CD14-positive monocyte (primary cell): Measurements from ENCODE around the gene KRT86. TPM values are rescaled to one million over a fixed set of nuclear protein-coding genes. Genes with fewer than 3 reads are reported as not detected.

Experiments used
- DNase-seq, 3 donors: peaks; one replicate each; pipeline ENCODE4 v3.0.0-alpha.2; 2011 to 2022
- H2AFZ ChIP-seq: 2 replicates; pipeline ENCODE4 v1.6.0; 2012; ENCODE audit warnings: mild to moderate bottlenecking, low read depth, low read length, inconsistent platforms; ENCODE audit not compliant: insufficient read depth, poor library complexity, severe bottlenecking
- H3K27ac ChIP-seq, 2 donors: 1 replicate in 1 of 2; 2 replicates in 1 of 2; pipeline ENCODE4 v1.5.1; 2012 to 2013; ENCODE audit warnings: low read length in 2 of 2, control low read depth in 1 of 2, inconsistent platforms in 1 of 2, low read depth in 1 of 2, mild to moderate bottlenecking in 1 of 2
- H3K27me3 ChIP-seq, 2 donors: one replicate each; pipeline versions ENCODE4 v1.6.0 to v1.6.1; 2011 to 2013; ENCODE audit warnings: low read length in 2 of 2; ENCODE audit not compliant: control insufficient read depth in 2 of 2, insufficient read depth in 2 of 2
- H3K36me3 ChIP-seq, 2 donors: replicated peaks in 1 of 2; 1 replicate in 1 of 2; 2 replicates in 1 of 2; pipeline versions ENCODE4 v1.5.1 to v1.6.1; 2012 to 2013; ENCODE audit warnings: low read length in 2 of 2, control low read depth in 1 of 2, inconsistent platforms in 1 of 2, mild to moderate bottlenecking in 1 of 2; ENCODE audit not compliant: insufficient read depth in 2 of 2, control insufficient read depth in 1 of 2
- H3K4me1 ChIP-seq, 2 donors: 1 replicate in 1 of 2; 2 replicates in 1 of 2; pipeline versions ENCODE4 v1.5.1 to v1.6.1; 2012 to 2013; ENCODE audit warnings: low read length in 2 of 2, control low read depth in 1 of 2, inconsistent platforms in 1 of 2, mild to moderate bottlenecking in 1 of 2, moderate library complexity in 1 of 2; ENCODE audit not compliant: insufficient read depth in 2 of 2, control insufficient read depth in 1 of 2
- H3K4me2 ChIP-seq: replicated peaks from 2 replicates; pipeline ENCODE3; 2012; ENCODE audit warnings: low read length, moderate library complexity, mild to moderate bottlenecking; ENCODE audit not compliant: poor library complexity, severe bottlenecking; ENCODE audit errors: extremely low read depth
- H3K4me3 ChIP-seq, 3 experiments: fragments of 200-600 bp in 1 of 3; sonication (generic) in 1 of 3; replicated peaks in 1 of 3; 1 replicate in 2 of 3; 2 replicates in 1 of 3; pipeline ENCODE4 v1.5.1; 2011 to 2013; ENCODE audit warnings: low read length in 3 of 3, mild to moderate bottlenecking in 3 of 3, control low read depth in 2 of 3, low read depth in 2 of 3, inconsistent platforms in 1 of 3, moderate library complexity in 1 of 3
- H3K79me2 ChIP-seq: 2 replicates; pipeline ENCODE4 v1.6.0; 2012; ENCODE audit warnings: mild to moderate bottlenecking, control low read depth, inconsistent platforms, low read length, moderate library complexity; ENCODE audit not compliant: insufficient read depth
- H3K9ac ChIP-seq: 2 replicates; pipeline ENCODE4 v1.6.0; 2017; ENCODE audit warnings: low read length, mild to moderate bottlenecking; ENCODE audit not compliant: insufficient read depth, poor library complexity, severe bottlenecking
- H3K9me3 ChIP-seq, 2 donors: replicated peaks in 1 of 2; 1 replicate in 1 of 2; 2 replicates in 1 of 2; pipeline versions ENCODE4 v1.5.1 to v1.6.1; 2012 to 2013; ENCODE audit warnings: low read length in 2 of 2, control low read depth in 1 of 2; ENCODE audit not compliant: control insufficient read depth in 1 of 2, insufficient read depth in 1 of 2
- H4K20me1 ChIP-seq: 2 replicates; pipeline ENCODE4 v1.6.0; 2012; ENCODE audit warnings: mild to moderate bottlenecking, low read length, control low read depth, moderate library complexity; ENCODE audit not compliant: insufficient read depth
- H3K27ac Mint-ChIP-seq, 7 donors: one replicate each; pipeline ENCODE4 v1.8.0; 2020; ENCODE audit warnings: mild to moderate bottlenecking in 7 of 7, mixed read lengths in 7 of 7, moderate library complexity in 6 of 7, inconsistent platforms in 2 of 7
- H3K27me3 Mint-ChIP-seq, 3 donors: one replicate each; pipeline ENCODE4 v1.8.0; 2021 to 2022; ENCODE audit warnings: low read depth in 3 of 3, mild to moderate bottlenecking in 3 of 3, mixed read lengths in 3 of 3, moderate library complexity in 3 of 3, inconsistent platforms in 1 of 3
- H3K36me3 Mint-ChIP-seq, 2 donors: one replicate each; pipeline ENCODE4 v1.8.0; 2020; ENCODE audit warnings: mixed read lengths in 2 of 2, inconsistent platforms in 1 of 2, mild to moderate bottlenecking in 1 of 2
- H3K4me1 Mint-ChIP-seq: one replicate; pipeline ENCODE4 v1.8.0; 2020; ENCODE audit warnings: mild to moderate bottlenecking, mixed read lengths
- H3K4me3 Mint-ChIP-seq, 2 donors: one replicate each; pipeline ENCODE4 v1.8.0; 2020; ENCODE audit warnings: mild to moderate bottlenecking in 2 of 2, mixed read lengths in 2 of 2, moderate library complexity in 1 of 2
- H3K9me3 Mint-ChIP-seq, 7 donors: one replicate each; pipeline ENCODE4 v1.8.0; 2020 to 2022; ENCODE audit warnings: mixed read lengths in 7 of 7, mild to moderate bottlenecking in 6 of 7, moderate library complexity in 6 of 7, inconsistent platforms in 2 of 7
- WGBS: methylation state at CpG from one replicate; pipeline ENCODE4 v1.1.5; 2013; ENCODE audit warnings: missing lambda C conversion rate; ENCODE audit not compliant: insufficient coverage; 5-methylcytosine and 5-hydroxymethylcytosine counted together
- intact Hi-C, 2 donors: fragments of 100-400 bp; cut with micrococcal nuclease; formaldehyde crosslinking; loops; one replicate each; pipeline versions ENCODE4 v1.15.0 to v1.15.1; 2023
- polyA plus RNA-seq, 3 donors: library from polyadenylated mRNA; depleted of rRNA in 1 of 3; unstranded in 2 of 3; stranded (reverse) in 1 of 3; fragments of 300-500 nt in 2 of 3; fragments of >200 nt in 1 of 3; fragmentation: Illumina TruSeq in 2 of 3; gene quantifications; 1 replicate in 2 of 3; 2 replicates in 1 of 3; pipeline ENCODE4 v1.2.3, GENCODE V29; 2012 to 2021
- TF ChIP-seq, protein P1 (sequence below): fragments of 200-600 bp; IDR thresholded peaks from one replicate; pipeline ENCODE4 v1.8.0; 2022; ENCODE audit warnings: antibody characterized with exemption, mild to moderate bottlenecking

The KRT86 gene
- polyA plus RNA-seq, 3 donors = not detected

- WGBS = no CpG with 5 or more reads among the region's 1 CpG
- Histone ChIP-seq H3K4me2 (peak overlapping the region; percentile 28), H3K9ac (no peak overlapping the region), H3K79me2 (no peaks in the 10 kb centered on the region), H2AFZ (no peak overlapping the region), H3K4me1 (peaks cover 23 to 32% of the 10 kb centered on the region in 2 donors), H3K9me3 (no peaks in the 10 kb centered on the region), H3K27ac (no peak overlapping the region), H3K36me3 (no peaks in the 10 kb centered on the region), H3K4me3 (peak overlapping the region in 1 of 3 experiments; percentile 13), H4K20me1 (no peaks in the 10 kb centered on the region), H3K27me3 (peaks cover 28 to 41% of the 10 kb centered on the region in 2 donors)
- Mint-ChIP-seq H3K36me3 (peaks cover 3 to 9% of the 10 kb centered on the region in 2 donors), H3K27ac (peak overlapping the region in 4 of 7 donors; percentile 2 to 77 (median 61)), H3K4me1 (peaks cover 32% of the 10 kb centered on the region), H3K4me3 (peak overlapping the region in 1 of 2 donors; percentile 44), H3K27me3 (peaks cover 31 to 40% (median 34%) of the 10 kb centered on the region in 3 donors), H3K9me3 (peaks cover 0 to 6% (median 2%) of the 10 kb centered on the region in 7 donors)
- peak; percentile 50 to 63 (median 53) for DNase-seq
- TF ChIP-seq, protein P1, sequence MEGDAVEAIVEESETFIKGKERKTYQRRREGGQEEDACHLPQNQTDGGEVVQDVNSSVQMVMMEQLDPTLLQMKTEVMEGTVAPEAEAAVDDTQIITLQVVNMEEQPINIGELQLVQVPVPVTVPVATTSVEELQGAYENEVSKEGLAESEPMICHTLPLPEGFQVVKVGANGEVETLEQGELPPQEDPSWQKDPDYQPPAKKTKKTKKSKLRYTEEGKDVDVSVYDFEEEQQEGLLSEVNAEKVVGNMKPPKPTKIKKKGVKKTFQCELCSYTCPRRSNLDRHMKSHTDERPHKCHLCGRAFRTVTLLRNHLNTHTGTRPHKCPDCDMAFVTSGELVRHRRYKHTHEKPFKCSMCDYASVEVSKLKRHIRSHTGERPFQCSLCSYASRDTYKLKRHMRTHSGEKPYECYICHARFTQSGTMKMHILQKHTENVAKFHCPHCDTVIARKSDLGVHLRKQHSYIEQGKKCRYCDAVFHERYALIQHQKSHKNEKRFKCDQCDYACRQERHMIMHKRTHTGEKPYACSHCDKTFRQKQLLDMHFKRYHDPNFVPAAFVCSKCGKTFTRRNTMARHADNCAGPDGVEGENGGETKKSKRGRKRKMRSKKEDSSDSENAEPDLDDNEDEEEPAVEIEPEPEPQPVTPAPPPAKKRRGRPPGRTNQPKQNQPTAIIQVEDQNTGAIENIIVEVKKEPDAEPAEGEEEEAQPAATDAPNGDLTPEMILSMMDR = no peak
- intact Hi-C loops = no loop called here
Measured at GRCh38 chr12:52295663-52296062, 21.2 kb downstream of the KRT86 start.

DNA sequence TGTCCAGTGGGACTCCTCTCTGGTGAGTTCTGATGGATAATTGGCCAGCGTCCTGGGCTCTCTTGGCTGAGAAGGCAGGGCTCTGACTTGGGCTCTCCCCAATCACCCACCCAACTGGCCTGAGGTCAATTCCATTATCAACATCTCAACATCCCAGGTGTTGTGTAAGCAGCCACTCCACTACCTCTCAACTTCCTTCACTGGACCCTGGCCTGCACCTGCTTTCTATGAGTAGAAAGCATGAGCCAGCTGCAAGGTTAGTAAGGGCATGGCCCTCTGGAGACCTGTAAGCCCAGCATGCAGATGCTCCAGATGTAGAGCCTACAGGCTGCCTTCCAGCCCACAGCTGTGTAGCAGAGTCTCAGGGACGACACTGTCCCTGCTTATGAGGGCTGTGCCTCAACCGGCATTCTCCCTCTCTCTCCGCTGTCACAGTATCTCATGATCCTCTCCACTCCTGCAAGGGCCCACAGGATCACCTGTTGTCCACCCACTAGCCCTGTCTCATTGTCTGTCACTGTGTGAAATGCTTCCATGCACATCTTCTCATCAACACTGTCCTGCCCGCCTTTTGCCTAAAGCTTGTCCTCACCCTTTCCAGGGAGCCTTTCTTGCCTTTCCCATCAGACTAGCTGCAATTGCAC is 22.2 kb downstream of the KRT86 start:
- Histone ChIP-seq H2AFZ (no peak overlapping the region), H3K27me3 (peaks cover 28 to 36% of the 10 kb centered on the region in 2 donors), H3K9me3 (no peaks in the 10 kb centered on the region), H3K4me1 (peaks cover 23 to 32% of the 10 kb centered on the region in 2 donors), H3K4me3 (no peak overlapping the region), H3K27ac (no peak overlapping the region), H3K36me3 (no peaks in the 10 kb centered on the region), H3K9ac (no peak overlapping the region), H3K4me2 (no peak overlapping the region), H3K79me2 (no peaks in the 10 kb centered on the region), H4K20me1 (no peaks in the 10 kb centered on the region)
- TF ChIP-seq, protein P1 = no peak
- 95% methylated on average over 4 of the region's 5 CpGs for WGBS
- H3K27ac Mint-ChIP-seq = peak overlapping the region in 2 of 7 donors; percentile 52 to 65
- intact Hi-C loops = no loop called here
- H3K9me3 Mint-ChIP-seq = peaks cover 0 to 6% (median 0%) of the 10 kb centered on the region in 7 donors
- DNase-seq = no peak
- peaks cover 26 to 36% (median 33%) of the 10 kb centered on the region in 3 donors for H3K27me3 Mint-ChIP-seq
- H3K4me3 Mint-ChIP-seq = peak overlapping the region in 1 of 2 donors; percentile 33
- peaks cover 3 to 9% of the 10 kb centered on the region in 2 donors for H3K36me3 Mint-ChIP-seq
- peaks cover 32% of the 10 kb centered on the region for H3K4me1 Mint-ChIP-seq
